ENCODE data around the gene ARVCF.

DNA sequence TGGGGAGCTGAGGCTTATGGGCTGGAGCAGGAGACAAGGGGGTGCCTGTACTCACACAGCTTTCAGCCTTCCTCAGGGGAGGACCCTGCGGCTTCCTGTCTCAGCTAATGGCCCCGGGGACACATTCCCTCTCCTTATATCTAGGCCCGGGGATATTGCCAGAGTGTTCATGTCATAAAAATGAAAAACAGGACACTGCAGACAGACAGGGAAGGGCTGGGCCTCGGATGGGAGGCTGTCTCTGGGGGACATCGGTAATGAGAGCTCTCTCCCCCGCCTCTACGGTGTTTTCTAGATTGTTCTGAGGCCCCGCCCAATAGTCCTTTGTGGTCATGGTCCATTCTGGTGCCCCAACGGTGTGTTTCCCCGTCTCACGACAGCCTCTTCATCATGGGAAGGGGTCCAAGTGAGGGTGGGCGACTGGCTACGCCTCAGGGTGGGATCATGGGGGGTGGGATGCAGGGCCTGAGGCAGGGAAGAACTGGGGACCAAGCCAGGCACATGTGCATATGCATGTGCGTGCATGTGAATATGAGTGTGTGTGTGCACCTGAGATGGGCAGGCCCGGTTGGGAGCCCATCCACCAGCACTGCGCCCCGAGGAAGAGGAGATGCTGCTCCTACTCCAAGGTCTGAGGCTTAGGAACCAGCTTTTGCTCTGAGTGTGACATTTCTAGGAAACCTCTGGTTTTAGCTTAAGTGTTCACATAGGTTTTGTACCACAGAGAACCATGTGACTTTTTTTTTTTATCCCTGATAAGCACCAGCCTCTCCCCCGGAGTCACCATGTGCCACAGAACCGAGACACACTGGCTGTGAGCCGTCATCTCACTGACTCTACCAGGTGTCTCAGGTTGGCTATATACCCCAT lies 5.3 kb downstream of the ARVCF start:
- TF ChIP-seq, protein P1, sequence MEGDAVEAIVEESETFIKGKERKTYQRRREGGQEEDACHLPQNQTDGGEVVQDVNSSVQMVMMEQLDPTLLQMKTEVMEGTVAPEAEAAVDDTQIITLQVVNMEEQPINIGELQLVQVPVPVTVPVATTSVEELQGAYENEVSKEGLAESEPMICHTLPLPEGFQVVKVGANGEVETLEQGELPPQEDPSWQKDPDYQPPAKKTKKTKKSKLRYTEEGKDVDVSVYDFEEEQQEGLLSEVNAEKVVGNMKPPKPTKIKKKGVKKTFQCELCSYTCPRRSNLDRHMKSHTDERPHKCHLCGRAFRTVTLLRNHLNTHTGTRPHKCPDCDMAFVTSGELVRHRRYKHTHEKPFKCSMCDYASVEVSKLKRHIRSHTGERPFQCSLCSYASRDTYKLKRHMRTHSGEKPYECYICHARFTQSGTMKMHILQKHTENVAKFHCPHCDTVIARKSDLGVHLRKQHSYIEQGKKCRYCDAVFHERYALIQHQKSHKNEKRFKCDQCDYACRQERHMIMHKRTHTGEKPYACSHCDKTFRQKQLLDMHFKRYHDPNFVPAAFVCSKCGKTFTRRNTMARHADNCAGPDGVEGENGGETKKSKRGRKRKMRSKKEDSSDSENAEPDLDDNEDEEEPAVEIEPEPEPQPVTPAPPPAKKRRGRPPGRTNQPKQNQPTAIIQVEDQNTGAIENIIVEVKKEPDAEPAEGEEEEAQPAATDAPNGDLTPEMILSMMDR (IDR thresholded peaks at IDR 0.05), result no peak
- TF ChIP-seq POLR2A (IDR thresholded peaks at IDR 0.05; ENCODE audit: low read depth) (no peak), POLR2AphosphoS5 (IDR thresholded peaks at IDR 0.05) (no peak)

Data from esophagus muscularis mucosa (tissue), 3 donors.